Measurements from ENCODE around the gene POU6F2. TPM values are rescaled to one million over a fixed set of nuclear protein-coding genes. Genes with fewer than 3 reads are reported as not detected.

The POU6F2 gene
- total RNA-seq, 1 donor from 2014 or later: 0.08 TPM

GRCh38 chr7:39130857-39131526 lies 153.3 kb downstream of the POU6F2 start:
- ATAC-seq: no peak

GRCh38 chr7:39132306-39132705 lies 154.6 kb downstream of the POU6F2 start:
- ATAC-seq: no peak

- no peak for ATAC-seq
These were observed 155.4 kb downstream of the POU6F2 start for GRCh38 chr7:39133088-39133487.

GRCh38 chr7:39137480-39137879 lies 159.8 kb downstream of the POU6F2 start:
- no peak for ATAC-seq

- ATAC-seq: no peak
These were observed 165.0 kb downstream of the POU6F2 start for GRCh38 chr7:39142750-39143149.

- ATAC-seq: no peak
These were observed 166.7 kb downstream of the POU6F2 start for GRCh38 chr7:39144420-39144819.

- ATAC-seq: no peak
These were observed 167.6 kb downstream of the POU6F2 start for GRCh38 chr7:39145283-39145682.

GRCh38 chr7:39145935-39146334 lies 168.2 kb downstream of the POU6F2 start:
- ATAC-seq: no peak

- ATAC-seq: no peak
These were observed 175.0 kb downstream of the POU6F2 start for GRCh38 chr7:39152701-39153100.

- no peak for ATAC-seq
These were observed 175.4 kb downstream of the POU6F2 start for GRCh38 chr7:39153113-39153512.

- ATAC-seq: no peak
These were observed 175.9 kb downstream of the POU6F2 start for GRCh38 chr7:39153647-39154046.

GRCh38 chr7:39154815-39155214 lies 177.1 kb downstream of the POU6F2 start:
- ATAC-seq: no peak

- ATAC-seq: no peak
These were observed 180.7 kb downstream of the POU6F2 start for GRCh38 chr7:39158367-39158766.

GRCh38 chr7:39161903-39162302 lies 184.2 kb downstream of the POU6F2 start:
- ATAC-seq: no peak

GRCh38 chr7:39164887-39165286 lies 187.2 kb downstream of the POU6F2 start:
- no peak for ATAC-seq

GRCh38 chr7:39168403-39169098 lies 190.8 kb downstream of the POU6F2 start:
- ATAC-seq: no peak

- no peak for ATAC-seq
These were observed 194.4 kb downstream of the POU6F2 start for GRCh38 chr7:39172137-39172536.

- no peak for ATAC-seq
These were observed 203.7 kb downstream of the POU6F2 start for GRCh38 chr7:39181398-39181797.

- no peak for ATAC-seq
These were observed 206.1 kb downstream of the POU6F2 start for GRCh38 chr7:39183796-39184195.

GRCh38 chr7:39184391-39184790 lies 206.7 kb downstream of the POU6F2 start:
- ATAC-seq: no peak

GRCh38 chr7:39186131-39186530 lies 208.4 kb downstream of the POU6F2 start:
- ATAC-seq: no peak

- no peak for ATAC-seq
These were observed 209.0 kb downstream of the POU6F2 start for GRCh38 chr7:39186671-39187070.

- no peak for ATAC-seq
These were observed 209.4 kb downstream of the POU6F2 start for GRCh38 chr7:39187130-39187529.

- no peak for ATAC-seq
These were observed 214.8 kb downstream of the POU6F2 start for GRCh38 chr7:39192476-39192875.

Measured in esophagus mucosa (tissue), 1 donor.